ENCODE results near the gene TUBGCP3. TPM values are rescaled to one million over a fixed set of nuclear protein-coding genes. Genes with fewer than 3 reads are reported as not detected.
A peak's percentile ranks its signal among the peaks of the same experiment; 100 is the strongest.

Gene TUBGCP3
- total RNA-seq, 2 donors from 2014 or later: 26.7 to 30.0 TPM

DNA sequence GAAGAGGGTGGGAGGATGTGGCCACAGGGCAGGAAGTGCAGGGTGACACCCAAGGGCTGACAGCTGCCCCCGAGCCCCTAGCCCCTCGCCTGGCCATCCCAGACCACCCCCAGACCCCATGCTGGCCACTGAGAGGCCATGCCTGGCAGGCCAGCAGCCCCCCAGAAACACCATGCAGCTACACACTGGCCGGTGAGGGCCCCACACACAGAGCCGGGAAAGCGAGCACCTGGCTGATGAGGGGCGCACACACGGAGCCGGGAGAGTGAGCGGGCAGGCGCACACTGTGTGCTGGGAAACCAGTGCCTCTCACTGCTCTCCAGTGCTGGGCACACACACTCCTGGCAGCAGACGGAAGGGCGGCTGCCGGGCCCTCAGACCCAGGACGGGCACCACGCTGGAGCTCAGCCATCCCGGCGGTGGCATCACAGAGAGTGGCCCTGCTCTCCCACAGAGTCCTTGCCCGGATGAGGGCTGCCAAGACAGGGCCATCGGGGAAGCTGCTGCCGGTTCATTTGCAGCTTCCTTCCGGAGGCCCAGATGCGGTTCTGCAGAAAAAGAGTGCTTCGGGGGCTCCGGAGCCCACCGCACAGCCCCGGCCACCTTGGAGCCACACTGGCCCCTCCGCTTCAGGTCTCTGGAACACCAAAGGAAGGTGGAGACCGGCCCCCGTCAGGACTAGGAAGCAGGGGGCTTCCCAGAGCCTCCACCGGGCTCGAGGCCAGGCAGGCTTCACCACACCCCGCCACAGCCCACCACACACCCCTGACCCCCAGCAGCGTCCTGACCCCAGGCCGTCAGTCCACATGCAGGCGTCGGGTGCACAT lies 135.4 kb downstream of the TUBGCP3 start:
- DNase-seq (no peak), ATAC-seq (no peak)
- Histone ChIP-seq H3K27me3 (no peaks in the 10 kb centered on the region), H3K4me1 (peaks cover 14% of the 10 kb centered on the region), H3K4me3 (no peak overlapping the region), H3K9me3 (no peaks in the 10 kb centered on the region), H3K36me3 (replicated peaks in 1 of 2; ENCODE audit: insufficient read depth in 1 of 2, low read depth in 2 of 2) (no peaks in the 10 kb centered on the region), H3K27ac (no peak overlapping the region)
- TF ChIP-seq, protein P1, sequence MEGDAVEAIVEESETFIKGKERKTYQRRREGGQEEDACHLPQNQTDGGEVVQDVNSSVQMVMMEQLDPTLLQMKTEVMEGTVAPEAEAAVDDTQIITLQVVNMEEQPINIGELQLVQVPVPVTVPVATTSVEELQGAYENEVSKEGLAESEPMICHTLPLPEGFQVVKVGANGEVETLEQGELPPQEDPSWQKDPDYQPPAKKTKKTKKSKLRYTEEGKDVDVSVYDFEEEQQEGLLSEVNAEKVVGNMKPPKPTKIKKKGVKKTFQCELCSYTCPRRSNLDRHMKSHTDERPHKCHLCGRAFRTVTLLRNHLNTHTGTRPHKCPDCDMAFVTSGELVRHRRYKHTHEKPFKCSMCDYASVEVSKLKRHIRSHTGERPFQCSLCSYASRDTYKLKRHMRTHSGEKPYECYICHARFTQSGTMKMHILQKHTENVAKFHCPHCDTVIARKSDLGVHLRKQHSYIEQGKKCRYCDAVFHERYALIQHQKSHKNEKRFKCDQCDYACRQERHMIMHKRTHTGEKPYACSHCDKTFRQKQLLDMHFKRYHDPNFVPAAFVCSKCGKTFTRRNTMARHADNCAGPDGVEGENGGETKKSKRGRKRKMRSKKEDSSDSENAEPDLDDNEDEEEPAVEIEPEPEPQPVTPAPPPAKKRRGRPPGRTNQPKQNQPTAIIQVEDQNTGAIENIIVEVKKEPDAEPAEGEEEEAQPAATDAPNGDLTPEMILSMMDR (IDR thresholded peaks at IDR 0.05): no peak
- no peak for TF ChIP-seq POLR2A (IDR thresholded peaks at IDR 0.05)
- intact Hi-C loops (cut with DNase I): no loop called here
- 70 to 73% methylated on average over 24 to 30 of the region's 36 CpGs for whole genome bisulfite sequencing, 2 donors

DNA sequence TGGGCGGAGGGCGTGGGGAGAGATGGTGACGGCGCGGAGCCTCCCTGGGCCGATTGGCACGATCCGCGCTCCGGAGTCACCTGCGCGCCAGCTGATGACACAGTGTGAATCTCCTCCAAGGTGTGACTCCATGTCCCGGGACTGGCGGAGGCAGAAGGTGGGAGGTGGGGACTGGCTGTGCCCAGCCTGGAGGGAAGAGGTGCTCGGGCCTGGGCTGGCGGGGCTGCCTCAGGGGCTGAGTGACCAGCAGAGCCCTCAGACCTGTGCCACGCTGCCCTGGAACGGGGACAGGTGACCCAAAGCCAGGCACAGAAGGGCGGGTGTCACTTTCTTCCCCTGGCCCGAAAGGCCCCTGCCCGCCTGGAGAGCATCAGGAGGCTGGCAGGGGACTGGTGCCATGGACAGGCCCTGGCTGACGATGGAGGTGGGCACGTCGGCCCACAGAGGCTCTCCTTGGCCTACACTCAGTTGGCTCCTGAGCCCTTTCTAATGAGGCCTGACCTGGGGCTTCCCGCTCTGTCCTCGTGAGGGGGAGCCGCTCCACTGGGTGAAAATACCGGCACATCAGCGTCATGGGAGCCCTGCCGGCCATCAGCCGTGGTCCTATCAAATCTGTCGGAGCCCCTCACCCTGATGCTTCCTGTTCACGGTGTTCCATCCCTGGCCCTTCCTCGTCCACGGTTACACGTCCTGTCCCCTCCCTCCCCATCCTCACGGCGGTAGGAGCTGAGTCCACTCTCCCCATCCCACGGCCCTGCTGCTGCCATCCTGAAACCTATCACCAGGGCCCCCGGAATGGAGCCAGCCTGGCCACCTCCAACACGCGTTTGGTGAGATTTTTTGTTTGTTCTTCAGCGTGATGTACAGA lies 136.2 kb downstream of the TUBGCP3 start:
- 85 to 86% methylated on average over 32 to 43 of the region's 43 CpGs for WGBS, 2 donors
- Histone ChIP-seq H3K4me1 (peaks cover 14% of the 10 kb centered on the region), H3K36me3 (replicated peaks in 1 of 2; ENCODE audit: insufficient read depth in 1 of 2, low read depth in 2 of 2) (no peaks in the 10 kb centered on the region), H3K9me3 (no peaks in the 10 kb centered on the region), H3K27me3 (no peaks in the 10 kb centered on the region), H3K4me3 (no peak overlapping the region), H3K27ac (no peak overlapping the region)
- DNase-seq (no peak), ATAC-seq (no peak)
- no peak for TF ChIP-seq POLR2A (IDR thresholded peaks at IDR 0.05)
- TF ChIP-seq, protein P1 (IDR thresholded peaks at IDR 0.05): no peak
- intact Hi-C loops (cut with DNase I): no loop called here

DNA sequence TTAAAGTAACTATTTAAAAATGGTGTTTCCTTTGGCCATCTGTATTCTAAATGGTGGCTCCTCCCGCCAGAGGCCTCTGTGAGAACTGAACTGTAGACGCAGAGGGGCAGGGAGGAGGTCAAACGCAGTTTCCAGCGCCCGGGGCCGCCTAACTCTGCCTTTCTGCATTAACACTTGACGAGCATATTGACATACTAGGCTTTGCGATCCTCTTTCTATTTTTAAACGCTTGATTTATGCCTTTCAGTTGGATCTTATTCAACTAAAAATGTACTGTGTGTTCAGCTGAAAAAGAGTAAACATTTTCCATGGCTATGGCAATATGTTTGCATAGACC lies 137.1 kb downstream of the TUBGCP3 start:
- Histone ChIP-seq H3K36me3 (replicated peaks in 1 of 2; ENCODE audit: insufficient read depth in 1 of 2, low read depth in 2 of 2) (no peaks in the 10 kb centered on the region), H3K27ac (no peak overlapping the region), H3K27me3 (no peaks in the 10 kb centered on the region), H3K9me3 (no peaks in the 10 kb centered on the region), H3K4me1 (peaks cover 14% of the 10 kb centered on the region), H3K4me3 (no peak overlapping the region)
- intact Hi-C loops (cut with DNase I): no loop called here
- TF ChIP-seq, protein P1 (IDR thresholded peaks at IDR 0.05): no peak
- no peak for TF ChIP-seq POLR2A (IDR thresholded peaks at IDR 0.05)
- WGBS, 2 donors: 14 to 30% methylated on average over 9 of the region's 9 CpGs
- ATAC-seq (no peak), DNase-seq (peak in 1 of 4 donors; percentile 36)

DNA sequence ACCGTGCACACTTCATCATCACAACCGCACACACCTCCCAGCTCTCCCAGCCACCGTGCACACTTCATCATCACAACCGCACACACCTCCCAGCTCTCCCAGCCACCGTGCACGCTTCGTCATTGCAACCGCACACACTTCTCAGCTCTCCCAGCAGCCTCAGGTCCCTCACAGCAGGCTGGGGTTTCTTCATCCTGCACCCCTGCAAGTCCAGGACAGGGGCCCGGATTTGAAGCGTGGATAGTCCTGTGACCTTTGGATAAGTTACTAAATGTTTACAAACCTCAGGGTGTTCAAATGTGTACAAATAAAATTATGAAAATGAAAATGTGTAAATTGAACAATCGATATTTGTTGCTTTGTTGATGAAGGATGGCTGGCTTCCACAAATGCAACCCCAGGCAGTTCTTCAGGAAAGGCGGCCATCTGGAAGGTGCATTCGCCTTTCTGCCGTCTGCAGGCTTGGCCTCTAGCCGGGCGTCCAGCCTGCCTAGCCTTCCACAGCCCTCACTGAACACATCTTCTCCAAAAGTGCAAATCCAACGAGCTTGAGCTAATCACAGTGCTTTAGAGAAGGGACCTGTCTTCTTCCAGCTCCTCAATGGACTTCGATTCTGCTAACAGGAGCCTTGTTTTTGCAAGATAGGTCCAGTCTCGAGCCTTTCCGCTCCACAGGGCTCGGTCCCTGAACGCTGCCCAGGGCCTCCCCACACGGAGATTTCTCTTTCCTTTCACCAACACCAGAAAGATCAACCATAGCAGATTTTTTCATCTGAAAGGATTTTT lies 137.6 kb downstream of the TUBGCP3 start:
- Histone ChIP-seq H3K27ac (no peak overlapping the region), H3K9me3 (no peaks in the 10 kb centered on the region), H3K36me3 (replicated peaks in 1 of 2; ENCODE audit: insufficient read depth in 1 of 2, low read depth in 2 of 2) (no peaks in the 10 kb centered on the region), H3K27me3 (peaks cover 0 to 4% of the 10 kb centered on the region in 2 donors), H3K4me3 (no peak overlapping the region), H3K4me1 (peaks cover 14% of the 10 kb centered on the region)
- DNase-seq (no peak), ATAC-seq (no peak)
- intact Hi-C loops (cut with DNase I): no loop called here
- WGBS, 2 donors: 82 to 90% methylated on average over 21 to 22 of the region's 23 CpGs
- no peak for TF ChIP-seq POLR2A (IDR thresholded peaks at IDR 0.05)
- TF ChIP-seq, protein P1 (IDR thresholded peaks at IDR 0.05): no peak
